CD14-positive monocyte (primary cell): ENCODE results near the gene FBXL22. TPM values are rescaled to one million over a fixed set of nuclear protein-coding genes. Genes with fewer than 3 reads are reported as not detected.

Experiments used
- DNase-seq, 3 donors: peaks; one replicate each; pipeline ENCODE4 v3.0.0-alpha.2; 2011 to 2022
- H2AFZ ChIP-seq: 2 replicates; pipeline ENCODE4 v1.6.0; 2012; ENCODE audit warnings: mild to moderate bottlenecking, low read depth, low read length, inconsistent platforms; ENCODE audit not compliant: insufficient read depth, poor library complexity, severe bottlenecking
- H3K27ac ChIP-seq, 2 donors: 1 replicate in 1 of 2; 2 replicates in 1 of 2; pipeline ENCODE4 v1.5.1; 2012 to 2013; ENCODE audit warnings: low read length in 2 of 2, control low read depth in 1 of 2, inconsistent platforms in 1 of 2, low read depth in 1 of 2, mild to moderate bottlenecking in 1 of 2
- H3K27me3 ChIP-seq, 2 donors: one replicate each; pipeline versions ENCODE4 v1.6.0 to v1.6.1; 2011 to 2013; ENCODE audit warnings: low read length in 2 of 2; ENCODE audit not compliant: control insufficient read depth in 2 of 2, insufficient read depth in 2 of 2
- H3K36me3 ChIP-seq, 2 donors: replicated peaks in 1 of 2; 1 replicate in 1 of 2; 2 replicates in 1 of 2; pipeline versions ENCODE4 v1.5.1 to v1.6.1; 2012 to 2013; ENCODE audit warnings: low read length in 2 of 2, control low read depth in 1 of 2, inconsistent platforms in 1 of 2, mild to moderate bottlenecking in 1 of 2; ENCODE audit not compliant: insufficient read depth in 2 of 2, control insufficient read depth in 1 of 2
- H3K4me1 ChIP-seq, 2 donors: 1 replicate in 1 of 2; 2 replicates in 1 of 2; pipeline versions ENCODE4 v1.5.1 to v1.6.1; 2012 to 2013; ENCODE audit warnings: low read length in 2 of 2, control low read depth in 1 of 2, inconsistent platforms in 1 of 2, mild to moderate bottlenecking in 1 of 2, moderate library complexity in 1 of 2; ENCODE audit not compliant: insufficient read depth in 2 of 2, control insufficient read depth in 1 of 2
- H3K4me2 ChIP-seq: replicated peaks from 2 replicates; pipeline ENCODE3; 2012; ENCODE audit warnings: low read length, moderate library complexity, mild to moderate bottlenecking; ENCODE audit not compliant: poor library complexity, severe bottlenecking; ENCODE audit errors: extremely low read depth
- H3K4me3 ChIP-seq, 3 experiments: fragments of 200-600 bp in 1 of 3; sonication (generic) in 1 of 3; replicated peaks in 1 of 3; 1 replicate in 2 of 3; 2 replicates in 1 of 3; pipeline ENCODE4 v1.5.1; 2011 to 2013; ENCODE audit warnings: low read length in 3 of 3, mild to moderate bottlenecking in 3 of 3, control low read depth in 2 of 3, low read depth in 2 of 3, inconsistent platforms in 1 of 3, moderate library complexity in 1 of 3
- H3K79me2 ChIP-seq: 2 replicates; pipeline ENCODE4 v1.6.0; 2012; ENCODE audit warnings: mild to moderate bottlenecking, control low read depth, inconsistent platforms, low read length, moderate library complexity; ENCODE audit not compliant: insufficient read depth
- H3K9ac ChIP-seq: 2 replicates; pipeline ENCODE4 v1.6.0; 2017; ENCODE audit warnings: low read length, mild to moderate bottlenecking; ENCODE audit not compliant: insufficient read depth, poor library complexity, severe bottlenecking
- H3K9me3 ChIP-seq, 2 donors: replicated peaks in 1 of 2; 1 replicate in 1 of 2; 2 replicates in 1 of 2; pipeline versions ENCODE4 v1.5.1 to v1.6.1; 2012 to 2013; ENCODE audit warnings: low read length in 2 of 2, control low read depth in 1 of 2; ENCODE audit not compliant: control insufficient read depth in 1 of 2, insufficient read depth in 1 of 2
- H4K20me1 ChIP-seq: 2 replicates; pipeline ENCODE4 v1.6.0; 2012; ENCODE audit warnings: mild to moderate bottlenecking, low read length, control low read depth, moderate library complexity; ENCODE audit not compliant: insufficient read depth
- H3K27ac Mint-ChIP-seq, 7 donors: one replicate each; pipeline ENCODE4 v1.8.0; 2020; ENCODE audit warnings: mild to moderate bottlenecking in 7 of 7, mixed read lengths in 7 of 7, moderate library complexity in 6 of 7, inconsistent platforms in 2 of 7
- H3K27me3 Mint-ChIP-seq, 3 donors: one replicate each; pipeline ENCODE4 v1.8.0; 2021 to 2022; ENCODE audit warnings: low read depth in 3 of 3, mild to moderate bottlenecking in 3 of 3, mixed read lengths in 3 of 3, moderate library complexity in 3 of 3, inconsistent platforms in 1 of 3
- H3K36me3 Mint-ChIP-seq, 2 donors: one replicate each; pipeline ENCODE4 v1.8.0; 2020; ENCODE audit warnings: mixed read lengths in 2 of 2, inconsistent platforms in 1 of 2, mild to moderate bottlenecking in 1 of 2
- H3K4me1 Mint-ChIP-seq: one replicate; pipeline ENCODE4 v1.8.0; 2020; ENCODE audit warnings: mild to moderate bottlenecking, mixed read lengths
- H3K4me3 Mint-ChIP-seq, 2 donors: one replicate each; pipeline ENCODE4 v1.8.0; 2020; ENCODE audit warnings: mild to moderate bottlenecking in 2 of 2, mixed read lengths in 2 of 2, moderate library complexity in 1 of 2
- H3K9me3 Mint-ChIP-seq, 7 donors: one replicate each; pipeline ENCODE4 v1.8.0; 2020 to 2022; ENCODE audit warnings: mixed read lengths in 7 of 7, mild to moderate bottlenecking in 6 of 7, moderate library complexity in 6 of 7, inconsistent platforms in 2 of 7
- CTCF ChIP-seq: fragments of 200-600 bp; IDR thresholded peaks from one replicate; pipeline ENCODE4 v1.8.0; 2022; ENCODE audit warnings: antibody characterized with exemption, mild to moderate bottlenecking
- WGBS: methylation state at CpG from one replicate; pipeline ENCODE4 v1.1.5; 2013; ENCODE audit warnings: missing lambda C conversion rate; ENCODE audit not compliant: insufficient coverage; 5-methylcytosine and 5-hydroxymethylcytosine counted together
- intact Hi-C, 2 donors: fragments of 100-400 bp; cut with micrococcal nuclease; formaldehyde crosslinking; loops; one replicate each; pipeline versions ENCODE4 v1.15.0 to v1.15.1; 2023
- polyA plus RNA-seq, 3 donors: library from polyadenylated mRNA; depleted of rRNA in 1 of 3; unstranded in 2 of 3; stranded (reverse) in 1 of 3; fragments of 300-500 nt in 2 of 3; fragments of >200 nt in 1 of 3; fragmentation: Illumina TruSeq in 2 of 3; gene quantifications; 1 replicate in 2 of 3; 2 replicates in 1 of 3; pipeline ENCODE4 v1.2.3, GENCODE V29; 2012 to 2021

FBXL22 gene
- polyA plus RNA-seq, 3 donors = 0.04 TPM; not detected in 2

GRCh38 chr15:63628123-63628822, 31.1 kb downstream of the FBXL22 start:
- Histone ChIP-seq H3K27me3 (no peaks in the 10 kb centered on the region), H4K20me1 (no peaks in the 10 kb centered on the region), H3K9ac (no peak overlapping the region), H3K9me3 (no peaks in the 10 kb centered on the region), H2AFZ (no peak overlapping the region), H3K27ac (no peak overlapping the region), H3K36me3 (peaks cover 93 to 100% of the 10 kb centered on the region in 2 donors), H3K79me2 (no peaks in the 10 kb centered on the region), H3K4me1 (no peaks in the 10 kb centered on the region), H3K4me3 (no peak overlapping the region), H3K4me2 (no peak overlapping the region)
- peaks cover 84 to 93% of the 10 kb centered on the region in 2 donors for H3K36me3 Mint-ChIP-seq
- 98% methylated on average over 8 of the region's 13 CpGs for WGBS
- H3K27me3 Mint-ChIP-seq = no peaks in the 10 kb centered on the region
- no peak overlapping the region for H3K27ac Mint-ChIP-seq
- no peak for DNase-seq
- H3K4me1 Mint-ChIP-seq = peaks cover 1% of the 10 kb centered on the region
- H3K9me3 Mint-ChIP-seq = peaks cover 0 to 2% (median 0%) of the 10 kb centered on the region in 7 donors
- intact Hi-C loops = no loop called here
- no peak for TF ChIP-seq CTCF
- H3K4me3 Mint-ChIP-seq = no peak overlapping the region

- H3K4me1 Mint-ChIP-seq = peaks cover 1% of the 10 kb centered on the region
- peaks cover 91 to 99% of the 10 kb centered on the region in 2 donors for H3K36me3 ChIP-seq
- peaks cover 86 to 92% of the 10 kb centered on the region in 2 donors for H3K36me3 Mint-ChIP-seq
- no peaks in the 10 kb centered on the region for H3K4me1 ChIP-seq
- H3K9me3 Mint-ChIP-seq = peaks cover 0 to 2% (median 0%) of the 10 kb centered on the region in 7 donors
- no peak overlapping the region for H3K4me3 ChIP-seq
- no peak overlapping the region for H3K27ac ChIP-seq
- WGBS = no CpG with 5 or more reads among the region's 7 CpGs
- no peak for TF ChIP-seq CTCF
- no peak overlapping the region for H3K27ac Mint-ChIP-seq
- no peaks in the 10 kb centered on the region for H4K20me1 ChIP-seq
- H3K27me3 ChIP-seq = no peaks in the 10 kb centered on the region
- H3K27me3 Mint-ChIP-seq = no peaks in the 10 kb centered on the region
- no peak overlapping the region for H3K4me3 Mint-ChIP-seq
- H3K9me3 ChIP-seq = no peaks in the 10 kb centered on the region
- no peak overlapping the region for H2AFZ ChIP-seq
- intact Hi-C loops = no loop called here
- no peak overlapping the region for H3K4me2 ChIP-seq
- no peak for DNase-seq
- H3K79me2 ChIP-seq = no peaks in the 10 kb centered on the region
- H3K9ac ChIP-seq = no peak overlapping the region
Observed at GRCh38 chr15:63630036-63630751, 33.0 kb downstream of the FBXL22 start.
